ENCODE data around the gene LPP.

DNA sequence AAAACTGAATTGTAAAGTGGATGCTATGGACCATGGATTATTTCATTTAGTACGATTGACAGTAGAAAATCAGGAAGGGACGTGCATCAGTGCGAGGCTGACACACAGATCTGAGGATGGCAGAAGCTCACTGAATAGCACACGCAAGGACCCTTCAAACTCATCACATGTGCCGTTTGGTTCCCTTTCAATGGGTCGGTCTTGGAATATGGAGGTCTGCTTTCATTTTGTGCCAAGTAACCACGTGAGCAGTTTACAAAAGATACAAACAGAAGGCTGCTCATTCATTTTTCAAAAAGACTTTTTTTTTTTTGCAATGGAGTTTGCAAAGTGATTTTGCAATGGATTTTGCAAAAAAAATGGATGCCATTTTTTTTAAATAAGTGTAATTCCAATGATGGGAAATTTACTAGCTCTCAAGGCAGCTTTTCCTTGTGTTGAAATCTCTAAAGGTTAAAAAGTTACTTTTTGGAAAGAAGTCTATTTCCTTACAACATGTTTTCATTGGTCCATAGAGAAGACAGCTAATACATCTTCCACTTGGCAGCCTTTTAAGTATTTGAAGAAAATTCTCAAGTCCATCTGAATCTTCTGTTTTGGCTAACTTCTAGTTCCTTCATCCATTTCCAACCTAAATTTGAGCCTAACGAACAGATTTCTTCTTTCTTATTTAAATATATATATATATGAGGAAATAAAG lies 625.5 kb downstream of the LPP start:
- no peak for TF ChIP-seq POLR2AphosphoS5 (IDR thresholded peaks at IDR 0.05; ENCODE audit: low read depth, low read length)
- no peak for TF ChIP-seq TAF1 (IDR thresholded peaks at IDR 0.05; ENCODE audit: borderline replicate concordance, insufficient read depth, low read length)
